Measurements from ENCODE around the gene EIF2D.
"Not testable (repeated sequence)": the region's sequence is repeated elsewhere in the genome, so short reads cannot be mapped to it uniquely, and the experiment has no call there.

EIF2D gene

GRCh38 chr1:206612129-206612876 is at the start of gene EIF2D:
TSS of gene EIF2D (minus strand) at chr1:206612465. CDS start at chr1:206612342, 123 bp downstream.
- peak; percentile 100 for DNase-seq (ENCODE audit: low spot score)

DNA sequence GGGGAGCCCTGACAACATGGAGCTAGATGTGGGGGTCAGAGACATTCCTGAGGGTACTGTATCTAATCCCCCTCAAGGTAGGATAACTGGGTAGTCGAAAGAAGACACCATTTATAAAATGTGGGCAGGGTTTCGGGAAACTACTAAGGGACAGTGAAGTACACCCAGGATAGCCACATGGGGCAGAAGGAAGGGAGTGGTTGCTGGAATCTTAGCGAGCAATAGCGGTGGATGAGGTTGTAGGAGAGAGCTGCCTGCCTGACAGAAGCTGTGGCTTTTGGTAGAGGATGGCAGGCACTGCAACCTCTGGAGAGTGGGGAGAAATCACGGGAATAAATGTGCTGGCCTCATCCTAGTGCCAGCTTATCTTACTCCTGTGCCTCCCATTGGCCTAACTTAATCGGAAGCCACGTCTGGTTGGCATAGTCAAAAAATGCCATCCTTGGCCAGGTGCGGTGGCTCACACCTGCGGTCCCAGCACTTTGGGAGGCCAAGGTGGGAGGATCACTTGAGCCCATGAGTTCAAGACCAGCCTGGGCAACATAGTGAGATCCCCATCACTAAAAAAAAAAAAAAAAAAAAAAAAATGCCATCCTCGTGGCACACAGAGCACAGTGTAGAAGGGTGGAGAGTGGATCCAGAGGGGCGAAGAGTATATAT is 49.0 kb upstream of the EIF2D start:
- no peak for DNase-seq (ENCODE audit: low spot score)

DNA sequence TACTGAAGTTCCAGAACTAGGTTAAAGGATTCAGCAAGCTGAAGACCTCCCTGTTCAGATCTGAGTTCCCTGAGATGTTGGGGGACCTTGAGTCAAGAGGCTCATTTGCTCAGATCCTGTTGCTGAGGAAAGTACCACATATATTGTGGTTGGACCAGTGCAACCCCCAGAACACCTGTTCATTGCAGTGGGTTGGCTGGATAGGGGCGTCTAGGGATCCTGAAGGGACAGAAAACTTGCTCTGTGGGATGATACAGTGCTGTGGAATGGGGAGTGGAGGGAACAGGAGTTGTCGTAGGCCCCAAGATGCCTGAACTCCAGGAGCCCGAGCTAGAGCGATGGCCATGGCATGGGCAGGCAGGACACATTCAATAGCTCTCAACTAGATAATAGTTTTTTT is 47.9 kb upstream of the EIF2D start:
- DNase-seq (ENCODE audit: low spot score) = no peak

DNA sequence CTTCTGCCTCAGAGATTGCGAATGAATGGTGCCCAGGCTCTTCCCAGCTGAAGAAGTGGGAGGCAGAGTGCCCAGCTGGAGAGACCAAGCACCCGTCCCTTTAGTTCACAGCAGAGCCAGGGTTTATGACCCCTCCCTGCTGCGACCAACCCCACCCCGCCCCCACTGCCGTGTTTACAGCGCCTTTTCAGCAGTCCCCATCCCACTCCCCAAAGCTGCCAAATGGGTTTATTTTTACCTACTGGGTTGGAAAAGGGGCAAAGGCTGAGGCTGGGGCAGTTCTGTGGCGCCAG is 46.7 kb upstream of the EIF2D start:
- DNase-seq (ENCODE audit: low spot score) = no peak

DNA sequence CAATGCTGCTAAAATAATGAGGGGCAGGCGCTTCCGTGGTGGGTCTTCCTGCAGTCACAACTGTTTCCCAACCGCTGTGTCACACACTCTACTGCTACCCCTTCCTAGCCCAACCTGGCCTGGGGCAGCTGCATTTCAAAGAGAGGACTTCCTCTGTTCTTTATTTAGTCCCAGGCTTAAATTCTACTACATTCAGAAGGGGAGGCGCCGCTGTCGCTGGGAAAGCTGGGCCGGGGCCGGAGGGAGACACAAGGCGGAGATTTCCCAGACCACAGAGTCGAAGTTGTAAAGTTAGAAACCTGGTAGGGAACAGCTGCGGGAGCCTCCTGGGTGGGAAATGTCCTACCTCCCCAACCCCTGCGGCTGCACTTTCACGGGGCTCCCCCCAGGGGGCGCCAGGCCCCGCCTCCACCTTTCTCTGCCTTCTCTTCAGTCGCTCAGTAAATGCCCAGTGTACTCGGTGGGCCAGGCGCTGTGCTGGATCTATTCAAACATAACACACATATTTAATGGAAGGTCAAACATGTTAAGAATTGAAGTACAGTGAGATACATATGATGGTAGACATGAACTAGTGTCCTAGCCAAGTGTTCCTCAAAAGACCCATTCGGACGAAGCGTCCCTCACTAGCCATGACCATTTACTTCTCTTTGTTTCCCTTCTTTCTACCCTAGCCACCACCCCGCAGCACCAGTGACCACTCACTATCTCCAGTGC is 46.2 kb upstream of the EIF2D start:
- peak; percentile 88 for DNase-seq (ENCODE audit: low spot score)

DNA sequence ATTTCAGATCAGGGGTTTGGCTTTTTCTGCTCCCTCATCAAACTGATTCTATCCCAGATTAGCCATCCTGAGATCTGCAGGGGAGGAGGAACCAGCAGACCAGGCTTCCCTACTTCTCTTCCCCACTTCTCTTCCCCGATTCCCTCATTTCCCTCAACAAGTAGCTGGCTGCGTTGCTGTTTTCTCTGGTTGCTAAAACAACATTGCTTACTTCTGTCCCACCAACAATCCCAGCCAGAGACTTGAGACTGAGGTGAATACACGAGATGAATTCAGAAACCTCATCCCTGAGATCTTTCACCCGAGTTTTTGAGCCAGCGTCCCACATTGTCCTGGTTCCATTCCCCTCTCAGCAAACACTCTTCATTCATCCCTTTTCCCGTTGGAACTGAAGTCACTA is 45.5 kb upstream of the EIF2D start:
- no peak for DNase-seq (ENCODE audit: low spot score)

GRCh38 chr1:206656936-206657335 is 44.7 kb upstream of the EIF2D start:
- DNase-seq (ENCODE audit: low spot score) = no peak

- no peak for DNase-seq (ENCODE audit: low spot score)
Observed at GRCh38 chr1:206655471-206655882, 43.2 kb upstream of the EIF2D start.

DNA sequence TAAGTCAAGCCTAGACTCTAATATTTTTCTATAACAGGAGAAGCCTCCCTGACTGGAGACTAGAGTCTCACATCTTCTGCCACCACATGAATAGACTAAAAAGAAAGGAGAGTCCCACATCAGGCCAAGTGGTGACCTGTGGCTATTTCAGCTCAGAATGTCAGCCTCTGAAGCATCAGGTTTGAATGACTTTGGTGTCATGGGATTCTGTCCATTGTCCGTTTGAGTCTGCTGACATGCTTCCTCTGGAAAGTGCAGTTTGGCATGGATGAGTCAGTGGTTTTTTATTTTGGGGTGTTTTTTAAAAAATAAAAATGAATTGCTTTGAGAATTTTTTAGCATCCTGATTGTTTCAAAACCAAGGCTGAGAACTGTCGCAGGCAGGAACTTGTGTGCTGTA is 42.6 kb upstream of the EIF2D start:
- no peak for DNase-seq (ENCODE audit: low spot score)

GRCh38 chr1:206653715-206654459 is 41.6 kb upstream of the EIF2D start:
- no peak for DNase-seq (ENCODE audit: low spot score)

DNA sequence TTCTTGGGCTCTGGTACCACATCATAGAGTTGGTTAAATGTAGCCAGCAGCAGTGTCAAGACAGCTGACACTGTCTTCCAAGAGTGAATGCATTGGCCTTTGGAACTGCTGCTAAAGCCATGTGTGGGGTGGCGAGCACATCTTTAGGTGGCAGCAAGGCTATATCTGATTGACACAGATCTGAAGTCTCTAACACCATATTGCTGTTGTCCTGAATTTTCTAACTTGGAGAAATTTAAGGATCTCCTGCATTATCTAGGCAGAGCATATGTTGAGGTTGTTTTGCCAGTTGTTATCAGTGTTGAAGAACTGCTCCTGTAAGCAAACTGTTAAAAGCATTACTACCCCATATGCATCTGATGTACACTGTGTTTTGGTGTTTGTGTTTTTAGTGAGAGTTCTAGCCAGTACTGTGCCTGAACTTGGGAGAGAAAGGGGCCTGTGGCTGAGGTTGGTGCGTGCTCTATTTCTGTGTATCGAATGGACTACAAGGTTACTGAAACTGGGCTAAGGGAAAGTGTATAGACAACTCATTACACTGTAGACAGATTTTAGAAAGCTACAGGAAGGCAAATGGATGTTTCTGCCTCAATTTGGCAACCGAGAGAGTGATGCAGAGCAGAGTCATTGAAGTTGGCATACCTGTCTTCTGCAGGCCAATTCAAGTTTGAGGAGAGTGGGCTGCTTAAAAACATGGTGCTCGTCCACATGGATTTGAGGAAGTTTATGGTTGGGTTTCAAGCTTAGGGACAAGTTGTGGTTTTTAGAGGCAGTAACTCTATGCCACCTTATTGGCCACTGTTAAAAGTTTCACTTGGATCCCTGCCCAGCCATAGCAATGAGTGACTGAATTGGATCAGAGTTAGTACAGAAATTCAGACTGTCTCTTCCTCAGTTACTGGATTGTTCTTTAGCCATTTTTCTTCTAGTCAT is 40.0 kb upstream of the EIF2D start:
- no peak for DNase-seq (ENCODE audit: low spot score)

DNA sequence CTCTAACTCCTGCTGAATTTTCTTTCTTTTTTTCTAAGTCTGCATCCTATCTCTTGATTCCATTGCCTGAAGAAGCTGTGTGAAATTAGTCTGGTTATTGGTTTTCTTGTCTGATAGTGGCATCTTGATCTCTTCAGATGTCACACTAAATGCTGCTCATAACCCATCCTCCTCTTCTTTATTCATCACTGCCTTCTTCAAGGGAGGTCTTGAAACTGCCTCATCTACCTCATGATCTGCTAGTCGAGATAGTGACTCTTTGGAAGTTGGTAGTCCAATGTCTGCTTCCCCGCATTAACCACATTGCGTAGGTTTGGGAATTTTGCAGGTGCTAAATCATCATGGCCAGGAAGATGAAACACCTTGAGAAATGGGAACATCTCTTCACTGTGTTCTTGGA is 38.7 kb upstream of the EIF2D start:
- DNase-seq (ENCODE audit: low spot score) = no peak

- no peak for DNase-seq (ENCODE audit: low spot score)
Observed at GRCh38 chr1:206649261-206649921, 37.1 kb upstream of the EIF2D start.

- no peak for DNase-seq (ENCODE audit: low spot score)
Observed at GRCh38 chr1:206647224-206647623, 35.0 kb upstream of the EIF2D start.

- DNase-seq (ENCODE audit: low spot score) = no peak
Observed at GRCh38 chr1:206646504-206646903, 34.2 kb upstream of the EIF2D start.

DNA sequence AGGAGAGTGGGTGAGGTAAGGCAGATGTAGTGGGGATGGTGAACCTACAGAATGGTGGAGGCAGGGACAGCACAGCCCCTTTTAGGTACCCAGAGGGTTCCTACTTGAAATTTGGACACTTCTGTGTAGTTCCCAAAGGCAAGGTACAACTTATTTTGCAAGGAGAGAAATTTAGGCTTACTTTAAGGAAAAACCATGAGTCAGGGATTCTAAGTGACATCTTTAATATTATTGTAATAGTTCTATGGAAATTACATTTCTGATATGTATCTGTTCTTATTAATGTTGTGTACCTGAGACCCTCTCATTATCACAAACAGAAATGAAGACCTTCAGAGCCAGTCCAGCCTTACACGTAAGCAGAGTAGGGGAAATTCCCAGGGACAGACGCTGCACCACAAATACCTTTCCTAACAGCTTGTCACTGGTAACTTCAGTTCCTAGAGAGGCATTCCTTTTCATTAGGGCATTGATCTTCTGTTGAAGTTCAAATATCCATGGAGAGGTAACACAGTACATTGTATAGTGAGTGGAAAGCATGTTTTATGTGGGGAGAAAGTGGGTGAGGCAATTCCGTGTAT is 30.9 kb upstream of the EIF2D start:
- DNase-seq (ENCODE audit: low spot score) = no peak

- DNase-seq (ENCODE audit: low spot score) = not testable (repeated sequence)
Observed at GRCh38 chr1:206642074-206642473, 29.8 kb upstream of the EIF2D start.

DNA sequence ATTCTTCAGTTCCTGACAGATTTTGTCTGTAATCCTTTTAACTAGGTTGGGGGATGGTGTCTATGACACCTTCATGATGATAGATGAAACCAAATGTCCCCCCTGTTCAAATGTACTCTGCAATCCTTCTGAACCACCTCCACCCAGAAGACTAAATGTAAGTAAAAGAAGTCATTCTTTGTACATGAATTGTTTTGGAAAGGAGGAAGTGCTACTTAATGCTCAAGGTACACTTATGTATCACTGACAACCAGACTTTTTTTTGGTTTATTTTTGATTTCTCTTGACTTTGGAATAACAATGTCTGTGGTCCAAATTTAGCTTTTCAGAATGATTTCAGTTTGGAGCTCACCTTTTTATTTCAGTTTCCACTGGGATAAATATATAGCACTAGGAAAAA is 25.3 kb upstream of the EIF2D start:
- DNase-seq (ENCODE audit: low spot score) = no peak

GRCh38 chr1:206636671-206637070 is 24.4 kb upstream of the EIF2D start:
- DNase-seq (ENCODE audit: low spot score) = no peak

DNA sequence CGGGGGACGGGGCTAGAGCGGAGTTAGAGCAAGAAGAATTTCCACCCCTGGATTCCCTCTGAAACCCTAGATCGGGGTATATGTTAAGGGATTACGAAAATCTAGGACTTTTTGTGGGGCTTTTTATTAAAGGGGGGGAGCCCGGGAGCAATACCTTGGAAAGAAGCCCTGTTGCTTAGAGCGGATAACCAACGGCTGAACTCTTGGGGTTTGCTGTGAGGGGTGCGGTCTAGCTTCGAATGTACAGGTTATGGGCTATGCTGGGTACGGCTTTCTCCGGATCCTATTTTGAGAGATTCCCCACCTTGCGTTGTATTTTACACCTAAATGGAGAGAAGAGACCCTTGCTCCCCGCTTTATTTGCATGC is 23.7 kb upstream of the EIF2D start:
- DNase-seq (ENCODE audit: low spot score) = peak; percentile 20

Measured in germinal center (tissue), 1 donor.